ENCODE measurements around the gene SPSB3. TPM values are rescaled to one million over a fixed set of nuclear protein-coding genes. Genes with fewer than 3 reads are reported as not detected.

SPSB3 gene
- total RNA-seq, 4 donors from 2014 or later: 52.2 to 87.3 (median 68.5) TPM

DNA sequence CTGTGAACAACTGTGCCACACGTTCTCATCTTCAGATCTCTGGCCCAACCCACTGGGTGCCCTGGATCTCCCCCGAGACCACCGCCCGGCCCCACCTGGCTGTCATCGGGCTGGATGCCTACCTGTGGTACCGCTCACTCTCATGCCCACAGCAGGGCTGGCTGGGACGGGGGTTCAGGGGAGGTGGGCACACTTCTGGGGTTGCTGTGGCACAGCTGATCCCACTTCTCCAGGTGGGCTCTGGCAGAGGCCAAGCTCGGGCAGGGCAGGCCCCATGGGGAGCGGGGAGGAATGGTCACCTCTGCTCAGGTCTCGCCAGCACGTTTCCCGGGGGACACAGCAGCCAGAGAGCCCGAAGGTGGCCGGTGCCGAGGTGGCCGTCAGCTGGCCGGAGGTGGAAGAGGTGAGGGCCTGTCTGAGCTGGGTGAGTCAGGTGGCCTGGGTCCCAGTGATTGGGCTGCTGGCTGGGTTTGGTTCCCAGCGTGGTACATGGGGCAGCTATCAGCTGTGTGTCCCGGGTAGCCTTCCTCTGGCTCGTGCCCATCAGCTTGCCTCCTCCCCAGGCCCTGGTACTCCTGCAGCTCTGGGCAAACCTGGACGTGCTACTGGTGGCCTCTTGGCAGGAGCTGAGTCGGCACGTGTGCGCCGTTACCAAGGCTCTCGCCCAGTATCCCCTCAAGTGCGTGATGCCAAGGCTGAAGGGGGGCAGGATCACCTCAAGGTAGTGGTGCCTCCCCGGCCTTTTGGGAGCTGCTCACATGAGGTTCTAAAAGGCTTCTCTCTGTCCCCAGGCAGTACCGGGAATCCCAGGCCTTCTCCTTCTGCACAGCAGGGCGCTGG is 7.1 kb downstream of the SPSB3 start:
- H3K27me3 ChIP-seq: no peaks in the 10 kb centered on the region
- WGBS, 2 donors: 91 to 94% methylated on average over 7 to 19 of the region's 30 CpGs
- TF ChIP-seq POLR2A (IDR thresholded peaks at IDR 0.05): no peak
- H3K4me3 ChIP-seq (replicated peaks in 1 of 3): no peak overlapping the region
- intact Hi-C loops (cut with DNase I): no loop called here
- no peaks in the 10 kb centered on the region for H3K9me3 ChIP-seq
- H3K36me3 ChIP-seq: peaks cover 20% of the 10 kb centered on the region in 2 donors
- DNase-seq: no peak
- peaks cover 23 to 27% of the 10 kb centered on the region in 2 donors for H3K4me1 ChIP-seq
- no peak overlapping the region for H3K27ac ChIP-seq

GRCh38 chr16:1774448-1774780 is 8.0 kb downstream of the SPSB3 start:
- no peak for DNase-seq
- intact Hi-C loops (cut with DNase I): no loop called here
- Histone ChIP-seq H3K4me1 (peaks cover 23 to 26% of the 10 kb centered on the region in 2 donors), H3K27ac (peak overlapping the region in 1 of 3 donors; percentile 83), H3K9me3 (no peaks in the 10 kb centered on the region), H3K27me3 (no peaks in the 10 kb centered on the region), H3K36me3 (peaks cover 20% of the 10 kb centered on the region in 2 donors), H3K4me3 (replicated peaks in 1 of 3) (peak overlapping the region in 1 of 3 donors; percentile 86)
- 86 to 90% methylated on average over 4 to 6 of the region's 7 CpGs for WGBS, 2 donors
- TF ChIP-seq POLR2A (IDR thresholded peaks at IDR 0.05): no peak
- TF ChIP-seq, protein P1, sequence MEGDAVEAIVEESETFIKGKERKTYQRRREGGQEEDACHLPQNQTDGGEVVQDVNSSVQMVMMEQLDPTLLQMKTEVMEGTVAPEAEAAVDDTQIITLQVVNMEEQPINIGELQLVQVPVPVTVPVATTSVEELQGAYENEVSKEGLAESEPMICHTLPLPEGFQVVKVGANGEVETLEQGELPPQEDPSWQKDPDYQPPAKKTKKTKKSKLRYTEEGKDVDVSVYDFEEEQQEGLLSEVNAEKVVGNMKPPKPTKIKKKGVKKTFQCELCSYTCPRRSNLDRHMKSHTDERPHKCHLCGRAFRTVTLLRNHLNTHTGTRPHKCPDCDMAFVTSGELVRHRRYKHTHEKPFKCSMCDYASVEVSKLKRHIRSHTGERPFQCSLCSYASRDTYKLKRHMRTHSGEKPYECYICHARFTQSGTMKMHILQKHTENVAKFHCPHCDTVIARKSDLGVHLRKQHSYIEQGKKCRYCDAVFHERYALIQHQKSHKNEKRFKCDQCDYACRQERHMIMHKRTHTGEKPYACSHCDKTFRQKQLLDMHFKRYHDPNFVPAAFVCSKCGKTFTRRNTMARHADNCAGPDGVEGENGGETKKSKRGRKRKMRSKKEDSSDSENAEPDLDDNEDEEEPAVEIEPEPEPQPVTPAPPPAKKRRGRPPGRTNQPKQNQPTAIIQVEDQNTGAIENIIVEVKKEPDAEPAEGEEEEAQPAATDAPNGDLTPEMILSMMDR (IDR thresholded peaks at IDR 0.05): no peak

GRCh38 chr16:1773703-1774447 is 8.5 kb downstream of the SPSB3 start:
- Histone ChIP-seq H3K4me3 (replicated peaks in 1 of 3) (peak overlapping the region; percentile 85 to 86 (median 86)), H3K9me3 (no peaks in the 10 kb centered on the region), H3K27ac (peak overlapping the region in 2 of 3 donors; percentile 83 to 91), H3K4me1 (peaks cover 23 to 26% of the 10 kb centered on the region in 2 donors), H3K27me3 (no peaks in the 10 kb centered on the region), H3K36me3 (peaks cover 20% of the 10 kb centered on the region in 2 donors)
- 27 to 80% methylated on average over 2 to 28 of the region's 45 CpGs for WGBS, 2 donors
- TF ChIP-seq, protein P1 (IDR thresholded peaks at IDR 0.05): no peak
- no peak for TF ChIP-seq POLR2A (IDR thresholded peaks at IDR 0.05)
- DNase-seq: peak in 1 of 2 donors; percentile 55
- intact Hi-C loops (cut with DNase I): no loop called here

DNA sequence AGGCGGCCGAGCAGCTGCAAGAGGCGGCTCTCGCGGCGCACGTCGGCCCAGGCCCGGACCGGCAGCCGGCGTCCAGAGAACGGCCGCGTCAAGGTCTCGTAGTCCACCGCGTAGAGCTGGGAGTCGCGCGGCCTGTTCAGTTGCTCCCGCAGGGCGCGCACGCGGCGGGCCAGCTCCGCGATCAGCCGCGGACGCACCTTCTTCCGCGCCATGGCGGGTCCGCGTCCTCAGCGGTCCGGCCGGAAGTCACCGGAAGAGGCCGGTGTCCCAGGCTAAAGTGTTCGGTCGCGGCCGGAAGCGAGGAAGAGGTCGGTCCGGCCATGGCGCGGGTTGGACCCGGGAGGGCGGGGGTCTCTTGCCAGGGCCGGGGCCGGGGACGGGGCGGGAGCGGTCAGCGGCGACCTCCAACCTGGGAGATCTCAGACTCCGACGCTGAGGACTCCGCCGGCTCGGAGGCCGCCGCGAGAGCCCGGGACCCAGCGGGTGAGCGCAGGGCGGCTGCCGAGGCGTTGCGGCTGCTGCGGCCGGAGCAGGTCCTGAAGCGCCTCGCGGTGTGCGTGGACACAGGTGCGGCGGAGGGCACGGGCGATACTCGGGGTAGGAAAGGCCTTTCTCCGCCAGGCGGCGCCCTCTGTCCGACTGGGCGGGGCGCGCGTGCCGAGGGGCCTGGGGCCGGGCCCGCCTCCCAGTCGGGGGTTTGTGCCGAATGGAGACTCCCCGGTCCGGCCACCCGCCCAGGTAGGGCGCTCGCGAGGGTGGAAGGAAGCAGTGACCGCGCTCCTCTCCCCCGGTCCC is 9.3 kb downstream of the SPSB3 start, which contains the start of gene MRPS34:
Gene MRPS34, minus strand, starts transcription at position 227 of the 795 bp plus-strand sequence. Its CDS starts 15 bp downstream, at position 212.
- Histone ChIP-seq H3K27ac (peak within 1 kb of the TSS; percentile 83 to 91 (median 90)), H3K9me3 (no peaks in the 10 kb centered on the region), H3K27me3 (no peaks in the 10 kb centered on the region), H3K4me1 (peaks cover 23 to 26% of the 10 kb centered on the region in 2 donors), H3K36me3 (peaks cover 17 to 23% of the 10 kb centered on the region in 2 donors), H3K4me3 (replicated peaks in 1 of 3) (peak within 1 kb of the TSS; percentile 85 to 86 (median 86))
- intact Hi-C loops (cut with DNase I): no loop called here
- 0% methylated on average over 1 to 32 of the region's 108 CpGs for WGBS, 2 donors
- TF ChIP-seq, protein P1 (IDR thresholded peaks at IDR 0.05): peak; percentile 48 to 82 (median 70)
- TF ChIP-seq POLR2A (IDR thresholded peaks at IDR 0.05): peak in 1 of 2 donors; percentile 65
- peak; percentile 83 to 84 for DNase-seq

GRCh38 chr16:1772362-1772907 is 9.9 kb downstream of the SPSB3 start, which contains the start of gene EME2:
Gene EME2, plus strand, starts transcription at chr16:1772810. Its CDS starts 418 bp downstream, at chr16:1773228.
- DNase-seq: peak in 1 of 2 donors; percentile 30

More at GRCh38 chr16:1772362-1772907, 9.9 kb downstream of the SPSB3 start, which contains the start of gene EME2:
- H3K27me3 ChIP-seq: no peaks in the 10 kb centered on the region
- peak within 1 kb of the TSS; percentile 85 to 86 (median 86) for H3K4me3 ChIP-seq (replicated peaks in 1 of 3)
- WGBS, 2 donors: 1 to 4% methylated on average over 13 to 24 of the region's 53 CpGs
- peak within 1 kb of the TSS; percentile 83 to 91 (median 90) for H3K27ac ChIP-seq
- no peaks in the 10 kb centered on the region for H3K9me3 ChIP-seq
- intact Hi-C loops (cut with DNase I): no loop called here
- H3K36me3 ChIP-seq: peaks cover 17 to 23% of the 10 kb centered on the region in 2 donors
- TF ChIP-seq, protein P1 (IDR thresholded peaks at IDR 0.05): no peak
- no peak for TF ChIP-seq POLR2A (IDR thresholded peaks at IDR 0.05)
- H3K4me1 ChIP-seq: peaks cover 23 to 26% of the 10 kb centered on the region in 2 donors
